Upper lobe of right lung (tissue), 1 donor: Measurements from ENCODE around the gene SPATA33. TPM values are rescaled to one million over a fixed set of nuclear protein-coding genes. Genes with fewer than 3 reads are reported as not detected.
A peak's percentile ranks its signal among the peaks of the same experiment; 100 is the strongest.
"Not testable (repeated sequence)": the region's sequence is repeated elsewhere in the genome, so short reads cannot be mapped to it uniquely, and the experiment has no call there.

Experiments used
- ATAC-seq: fragments of 200-7000 bp; cut with Tn5 transposase; one replicate; pipeline ENCODE4 v1.9.1; 2020; ENCODE audit warnings: mild to moderate bottlenecking, moderate library complexity
- DNase-seq: peaks from one replicate; pipeline ENCODE4 v3.0.0-alpha.2; 2020
- H3K27ac ChIP-seq: fragments of 200-600 bp; one replicate; pipeline ENCODE4 v1.8.0; 2022
- H3K27me3 ChIP-seq: fragments of 200-600 bp; one replicate; pipeline ENCODE4 v1.8.0; 2022; ENCODE audit warnings: mild to moderate bottlenecking
- H3K36me3 ChIP-seq: fragments of 200-600 bp; one replicate; pipeline ENCODE4 v1.8.0; 2022
- H3K4me1 ChIP-seq: fragments of 200-600 bp; one replicate; pipeline ENCODE4 v1.8.0; 2022
- H3K4me3 ChIP-seq: fragments of 200-600 bp; one replicate; pipeline ENCODE4 v1.8.0; 2022; ENCODE audit warnings: mild to moderate bottlenecking
- H3K9me3 ChIP-seq: fragments of 200-600 bp; one replicate; pipeline ENCODE4 v1.8.0; 2022
- intact Hi-C: fragments of 100-400 bp; cut with DNase I; formaldehyde crosslinking; loops from one replicate; pipeline ENCODE4 v1.11.0; 2022
- total RNA-seq: library from RNA; stranded (reverse); fragmentation: NEBNext Ultra II Directional; extraction: Animal tissue kit (Norgen Biotek cat#: 25700); gene quantifications from one replicate; pipeline ENCODE4 v1.2.1, GENCODE V29; 2021
- TF ChIP-seq, protein P1 (sequence below): fragments of 200-600 bp; IDR thresholded peaks from one replicate; pipeline ENCODE4 v1.8.0; 2022; ENCODE audit warnings: antibody characterized with exemption
- donor health status: DM: no; HTN: yes; CAD: no; lungs with severe emphysema.

SPATA33 gene
- total RNA-seq, 1 donor from 2014 or later: 8.1 TPM

DNA sequence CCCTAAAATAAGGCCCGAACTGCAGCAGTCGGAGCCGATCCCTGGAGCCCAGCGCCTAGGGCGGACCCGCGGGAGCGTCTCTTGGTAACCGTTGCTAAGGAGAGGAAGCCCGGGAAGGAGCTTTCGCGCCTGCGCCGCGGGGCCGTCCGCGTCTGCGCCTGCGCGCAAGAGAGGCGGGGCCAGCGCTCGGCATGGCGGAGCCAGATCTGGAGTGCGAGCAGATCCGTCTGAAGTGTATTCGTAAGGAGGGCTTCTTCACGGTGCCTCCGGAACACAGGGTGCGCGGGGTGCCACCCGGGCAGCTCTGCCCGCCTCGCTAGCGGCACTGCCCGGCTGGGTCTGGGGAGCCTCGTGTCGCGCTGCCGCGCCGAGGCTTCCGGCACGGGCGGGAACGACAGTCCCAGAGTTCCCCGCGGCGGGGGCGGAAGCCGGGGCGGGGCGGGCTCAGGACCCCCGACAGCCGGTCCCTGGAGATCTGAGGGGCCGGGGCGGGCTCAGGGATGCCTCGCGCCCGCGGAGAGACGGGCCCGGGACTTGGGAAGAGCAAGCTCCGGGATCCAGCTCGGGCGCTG lies 29.0 kb downstream of the SPATA33 start, which contains the start of gene CDK10:
Gene CDK10, plus strand, starts transcription at position 170 of the 572 bp plus-strand sequence. Its CDS starts 22 bp downstream, at position 192.
- Histone ChIP-seq H3K9me3 (no peaks in the 10 kb centered on the region), H3K4me1 (peaks cover 7% of the 10 kb centered on the region), H3K27me3 (no peaks in the 10 kb centered on the region), H3K4me3 (peak within 1 kb of the TSS; percentile 73), H3K36me3 (peaks cover 12% of the 10 kb centered on the region), H3K27ac (peak within 1 kb of the TSS; percentile 83)
- TF ChIP-seq, protein P1, sequence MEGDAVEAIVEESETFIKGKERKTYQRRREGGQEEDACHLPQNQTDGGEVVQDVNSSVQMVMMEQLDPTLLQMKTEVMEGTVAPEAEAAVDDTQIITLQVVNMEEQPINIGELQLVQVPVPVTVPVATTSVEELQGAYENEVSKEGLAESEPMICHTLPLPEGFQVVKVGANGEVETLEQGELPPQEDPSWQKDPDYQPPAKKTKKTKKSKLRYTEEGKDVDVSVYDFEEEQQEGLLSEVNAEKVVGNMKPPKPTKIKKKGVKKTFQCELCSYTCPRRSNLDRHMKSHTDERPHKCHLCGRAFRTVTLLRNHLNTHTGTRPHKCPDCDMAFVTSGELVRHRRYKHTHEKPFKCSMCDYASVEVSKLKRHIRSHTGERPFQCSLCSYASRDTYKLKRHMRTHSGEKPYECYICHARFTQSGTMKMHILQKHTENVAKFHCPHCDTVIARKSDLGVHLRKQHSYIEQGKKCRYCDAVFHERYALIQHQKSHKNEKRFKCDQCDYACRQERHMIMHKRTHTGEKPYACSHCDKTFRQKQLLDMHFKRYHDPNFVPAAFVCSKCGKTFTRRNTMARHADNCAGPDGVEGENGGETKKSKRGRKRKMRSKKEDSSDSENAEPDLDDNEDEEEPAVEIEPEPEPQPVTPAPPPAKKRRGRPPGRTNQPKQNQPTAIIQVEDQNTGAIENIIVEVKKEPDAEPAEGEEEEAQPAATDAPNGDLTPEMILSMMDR: no peak
- intact Hi-C loops: no loop called here
- peak; percentile 93 for ATAC-seq
- peak; percentile 91 for DNase-seq

DNA sequence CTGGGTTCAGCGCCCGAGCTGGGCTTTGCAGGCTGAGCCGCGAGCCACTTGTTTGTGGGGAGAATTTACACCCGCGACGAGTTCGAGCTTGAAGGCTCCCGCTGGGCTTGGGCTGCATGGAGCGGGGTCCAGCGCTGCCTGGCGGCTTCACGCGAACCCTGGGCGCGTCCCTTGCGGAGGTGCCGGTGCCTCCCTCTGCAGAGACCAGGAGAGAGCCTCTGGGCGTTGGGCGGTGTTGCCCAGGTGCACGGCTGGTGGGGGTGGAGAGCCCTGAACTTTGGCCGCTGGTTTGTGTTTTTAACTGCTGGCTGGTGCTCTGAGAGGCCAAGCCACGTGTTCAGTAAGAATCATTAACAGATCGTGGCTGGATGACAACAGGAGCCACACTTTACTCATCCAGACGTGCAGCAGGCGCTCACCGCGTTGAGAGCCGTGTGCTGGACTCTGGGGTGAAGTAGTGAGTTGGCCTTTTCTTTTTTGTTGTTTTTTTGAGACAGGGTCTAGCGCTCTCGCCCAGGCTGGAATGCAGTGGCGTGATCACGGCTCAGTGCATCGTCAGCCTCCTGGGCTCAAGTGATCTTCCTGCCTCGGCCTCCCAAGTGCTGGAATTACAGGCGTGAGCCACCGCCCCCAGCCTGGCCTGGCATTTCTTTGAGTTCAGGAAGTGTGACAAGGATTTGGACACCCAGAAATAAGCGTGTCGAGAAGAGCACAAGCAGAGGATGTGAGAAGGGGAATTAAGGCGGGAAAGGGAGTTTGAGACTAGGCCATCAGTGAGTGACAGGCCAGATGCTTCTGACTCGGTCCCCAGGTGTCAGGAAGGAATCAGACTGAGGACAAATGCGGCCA lies 29.7 kb downstream of the SPATA33 start:
- H3K27ac ChIP-seq: peak overlapping the region; percentile 83
- no peaks in the 10 kb centered on the region for H3K9me3 ChIP-seq
- DNase-seq: no peak
- H3K36me3 ChIP-seq: peaks cover 19% of the 10 kb centered on the region
- TF ChIP-seq, protein P1: no peak
- peaks cover 7% of the 10 kb centered on the region for H3K4me1 ChIP-seq
- H3K27me3 ChIP-seq: no peaks in the 10 kb centered on the region
- peak; percentile 57 for ATAC-seq
- H3K4me3 ChIP-seq: peak overlapping the region; percentile 73
- intact Hi-C loops: no loop called here

DNA sequence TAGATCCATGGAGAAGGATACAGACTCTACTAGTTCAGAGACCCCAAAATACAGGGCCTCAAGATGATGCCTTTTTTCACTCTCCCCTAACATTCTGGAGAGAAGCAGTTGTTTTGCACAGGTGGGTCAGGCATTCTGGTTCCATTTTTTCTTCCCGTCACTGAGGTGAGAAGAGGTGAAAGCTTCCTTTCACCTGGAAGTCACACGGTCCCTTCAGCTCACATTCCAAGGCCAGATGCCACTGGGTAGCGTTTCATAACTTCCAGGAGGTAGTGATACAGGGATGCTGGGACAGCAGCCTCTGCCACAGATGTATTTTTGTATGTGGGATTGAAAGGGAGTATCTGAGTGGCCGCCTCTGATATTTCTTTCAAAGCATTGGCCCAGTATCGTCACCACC lies 30.8 kb downstream of the SPATA33 start:
- Histone ChIP-seq H3K9me3 (no peaks in the 10 kb centered on the region), H3K27me3 (no peaks in the 10 kb centered on the region), H3K27ac (no peak overlapping the region), H3K36me3 (peaks cover 23% of the 10 kb centered on the region), H3K4me3 (no peak overlapping the region), H3K4me1 (peaks cover 7% of the 10 kb centered on the region)
- TF ChIP-seq, protein P1: no peak
- DNase-seq: no peak
- intact Hi-C loops: no loop called here
- ATAC-seq: no peak

DNA sequence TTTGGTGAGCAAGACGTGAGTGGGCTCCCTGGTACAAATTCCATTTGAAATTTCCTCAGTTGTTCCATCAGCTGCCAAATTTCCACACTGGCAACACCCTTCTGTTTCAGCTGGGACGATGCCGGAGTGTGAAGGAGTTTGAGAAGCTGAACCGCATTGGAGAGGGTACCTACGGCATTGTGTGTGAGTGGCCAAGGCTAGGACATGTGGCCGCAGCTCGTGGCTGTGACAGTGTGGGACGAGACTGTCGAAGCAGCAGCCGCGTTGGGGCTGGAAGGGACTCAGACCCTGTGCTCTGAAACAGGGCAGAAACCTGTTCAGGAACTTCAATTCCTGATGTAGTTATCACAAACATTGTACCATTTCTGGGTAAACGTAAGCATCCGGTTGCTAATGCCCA lies 31.5 kb downstream of the SPATA33 start:
- H3K36me3 ChIP-seq: peaks cover 23% of the 10 kb centered on the region
- no peak for DNase-seq
- ATAC-seq: no peak
- H3K9me3 ChIP-seq: no peaks in the 10 kb centered on the region
- intact Hi-C loops: no loop called here
- TF ChIP-seq, protein P1: no peak
- no peak overlapping the region for H3K4me3 ChIP-seq
- H3K27ac ChIP-seq: no peak overlapping the region
- H3K4me1 ChIP-seq: peaks cover 7% of the 10 kb centered on the region
- H3K27me3 ChIP-seq: no peaks in the 10 kb centered on the region

DNA sequence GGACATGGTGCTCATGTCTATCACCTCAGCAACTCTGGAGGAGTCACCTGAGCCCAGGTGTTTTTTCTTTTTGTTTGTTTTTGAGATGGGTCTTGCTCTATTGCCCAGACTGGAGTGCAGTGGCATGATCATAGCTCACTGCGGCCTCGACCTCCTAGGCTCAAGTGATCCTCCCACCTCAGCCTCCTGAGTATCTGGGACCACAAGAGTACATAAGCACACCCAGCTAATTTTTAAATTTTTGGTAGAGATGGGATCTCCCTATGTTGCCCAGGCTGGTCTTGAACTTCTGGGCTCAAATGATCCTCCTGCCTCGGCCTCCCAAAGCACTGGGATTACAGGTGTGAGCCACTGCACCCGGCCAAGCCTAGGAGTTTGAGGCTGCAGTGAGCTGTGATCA lies 32.0 kb downstream of the SPATA33 start:
- H3K27ac ChIP-seq, H3K4me1 ChIP-seq, H3K4me3 ChIP-seq, ATAC-seq, H3K27me3 ChIP-seq, H3K9me3 ChIP-seq, intact Hi-C loops, DNase-seq: not testable (repeated sequence)
- H3K36me3 ChIP-seq: peaks cover 23% of the 10 kb centered on the region

DNA sequence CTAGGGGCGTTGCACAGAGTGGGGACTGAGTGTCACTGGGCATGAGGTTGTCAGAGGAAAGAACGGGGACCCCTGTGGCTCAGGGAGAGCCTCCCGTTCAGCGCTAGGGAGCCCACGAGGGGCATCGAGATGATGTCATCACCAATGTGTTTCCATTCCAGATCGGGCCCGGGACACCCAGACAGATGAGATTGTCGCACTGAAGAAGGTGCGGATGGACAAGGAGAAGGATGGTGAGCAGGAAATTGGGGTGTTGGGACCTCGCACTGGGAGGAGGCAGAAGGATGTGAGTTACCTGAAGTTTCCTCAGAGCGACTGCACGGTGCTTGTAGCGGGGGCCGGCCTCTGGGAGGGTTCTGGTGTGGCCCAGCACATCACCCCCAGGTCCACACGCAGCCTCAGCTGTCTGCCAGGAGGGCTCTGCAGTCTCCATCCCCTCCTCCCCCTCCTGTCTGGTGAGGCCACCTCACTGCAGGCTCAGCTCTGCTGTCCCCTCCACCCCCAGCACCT lies 32.8 kb downstream of the SPATA33 start:
- Histone ChIP-seq H3K4me3 (no peak overlapping the region), H3K27ac (no peak overlapping the region), H3K36me3 (peaks cover 23% of the 10 kb centered on the region), H3K9me3 (no peaks in the 10 kb centered on the region), H3K4me1 (peaks cover 7% of the 10 kb centered on the region), H3K27me3 (no peaks in the 10 kb centered on the region)
- ATAC-seq (no peak), DNase-seq (no peak)
- TF ChIP-seq, protein P1: no peak
- intact Hi-C loops: no loop called here
